Stimulated activated CD4-positive, alpha-beta T cell treated with anti-CD3 and anti-CD28 coated beads, Interleukin-1b, Interleukin-23, amount 100 ng/mL, for 24 hours (primary cell): ENCODE data around the gene POU5F2.

Experiments used
- DNase-seq, 4 experiments: peaks; one replicate each; pipeline ENCODE4 v3.0.0-alpha.2; 2020; ENCODE audit warnings: low read depth in 4 of 4, low spot score in 1 of 4

The POU5F2 gene

GRCh38 chr5:93741136-93741811 is at the start of gene POU5F2:
Gene POU5F2 (minus strand): TSS chr5:93741600. CDS start chr5:93741563, 37 bp downstream.
- no peak for DNase-seq

- DNase-seq: no peak
Observed at GRCh38 chr5:93790401-93790800, 49.0 kb upstream of the POU5F2 start.

- no peak for DNase-seq
Observed at GRCh38 chr5:93789173-93790067, 48.0 kb upstream of the POU5F2 start.

- no peak for DNase-seq
Observed at GRCh38 chr5:93787598-93787997, 46.2 kb upstream of the POU5F2 start.

- DNase-seq: no peak
Observed at GRCh38 chr5:93785475-93785874, 44.1 kb upstream of the POU5F2 start.

GRCh38 chr5:93782978-93783377 is 41.6 kb upstream of the POU5F2 start:
- DNase-seq: no peak

- no peak for DNase-seq
Observed at GRCh38 chr5:93777620-93778019, 36.2 kb upstream of the POU5F2 start.

- DNase-seq: no peak
Observed at GRCh38 chr5:93756372-93756771, 15.0 kb upstream of the POU5F2 start.

- DNase-seq: no peak
Observed at GRCh38 chr5:93755716-93756115, 14.3 kb upstream of the POU5F2 start.

GRCh38 chr5:93748875-93749397 is 7.5 kb upstream of the POU5F2 start:
- no peak for DNase-seq

- no peak for DNase-seq
Observed at GRCh38 chr5:93746406-93747056, 5.1 kb upstream of the POU5F2 start.

- no peak for DNase-seq
Observed at GRCh38 chr5:93736284-93736683, 5.1 kb downstream of the POU5F2 start.

- no peak for DNase-seq
Observed at GRCh38 chr5:93735378-93735777, 6.0 kb downstream of the POU5F2 start.

- no peak for DNase-seq
Observed at GRCh38 chr5:93731987-93732386, 9.4 kb downstream of the POU5F2 start.

- DNase-seq: no peak
Observed at GRCh38 chr5:93726595-93726994, 14.8 kb downstream of the POU5F2 start.

GRCh38 chr5:93724791-93725190 is 16.6 kb downstream of the POU5F2 start:
- DNase-seq: no peak

GRCh38 chr5:93723681-93724080 is 17.7 kb downstream of the POU5F2 start:
- DNase-seq: no peak

GRCh38 chr5:93723005-93723404 is 18.4 kb downstream of the POU5F2 start:
- no peak for DNase-seq

- DNase-seq: no peak
Observed at GRCh38 chr5:93722588-93722987, 18.8 kb downstream of the POU5F2 start.

GRCh38 chr5:93721511-93721910 is 19.9 kb downstream of the POU5F2 start:
- DNase-seq: no peak

- DNase-seq: no peak
Observed at GRCh38 chr5:93721071-93721470, 20.3 kb downstream of the POU5F2 start.

GRCh38 chr5:93717162-93717561 is 24.2 kb downstream of the POU5F2 start:
- no peak for DNase-seq
